ENCODE measurements around the gene MAPKAP1. TPM values are rescaled to one million over a fixed set of nuclear protein-coding genes. Genes with fewer than 3 reads are reported as not detected.

Gene MAPKAP1
- polyA plus RNA-seq, 3 donors, result 39.9 to 57.5 (median 44.1) TPM

GRCh38 chr9:125630436-125630835, 76.6 kb downstream of the MAPKAP1 start:
- no CpG with 5 or more reads among the region's 1 CpG for WGBS (ENCODE audit: insufficient coverage)
- H3K36me3 Mint-ChIP-seq, result peaks cover 3 to 12% of the 10 kb centered on the region in 2 donors
- H3K27ac Mint-ChIP-seq, result peak overlapping the region in 6 of 7 donors; percentile 66 to 93 (median 88)
- Histone ChIP-seq H3K27me3 (ENCODE audit: control insufficient read depth in 2 of 2, insufficient read depth in 2 of 2, low read length in 2 of 2) (no peaks in the 10 kb centered on the region), H3K9ac (ENCODE audit: insufficient read depth, low read length, poor library complexity, severe bottlenecking) (no peak overlapping the region), H3K9me3 (replicated peaks in 1 of 2; ENCODE audit: control insufficient read depth in 1 of 2, insufficient read depth in 1 of 2, low read length in 2 of 2) (no peaks in the 10 kb centered on the region), H3K4me3 (replicated peaks in 1 of 3; ENCODE audit: low read depth in 2 of 3, low read length in 3 of 3) (no peak overlapping the region), H4K20me1 (ENCODE audit: insufficient read depth, low read length) (peaks cover 7% of the 10 kb centered on the region), H3K79me2 (ENCODE audit: insufficient read depth, low read length) (peaks cover 65% of the 10 kb centered on the region), H3K27ac (ENCODE audit: low read depth in 1 of 2, low read length in 2 of 2) (peak overlapping the region; percentile 58 to 98), H3K4me1 (ENCODE audit: control insufficient read depth in 1 of 2, insufficient read depth in 2 of 2, low read length in 2 of 2) (peaks cover 65 to 71% of the 10 kb centered on the region in 2 donors), H2AFZ (ENCODE audit: insufficient read depth, low read depth, low read length, poor library complexity, severe bottlenecking) (no peak overlapping the region), H3K36me3 (replicated peaks in 1 of 2; ENCODE audit: control insufficient read depth in 1 of 2, insufficient read depth in 2 of 2, low read length in 2 of 2) (no peaks in the 10 kb centered on the region), H3K4me2 (replicated peaks; ENCODE audit: extremely low read depth, low read length, poor library complexity, severe bottlenecking) (no peak overlapping the region)
- H3K9me3 Mint-ChIP-seq, result no peaks in the 10 kb centered on the region
- peaks cover 72% of the 10 kb centered on the region for H3K4me1 Mint-ChIP-seq
- no peak for DNase-seq
- TF ChIP-seq, protein P1, sequence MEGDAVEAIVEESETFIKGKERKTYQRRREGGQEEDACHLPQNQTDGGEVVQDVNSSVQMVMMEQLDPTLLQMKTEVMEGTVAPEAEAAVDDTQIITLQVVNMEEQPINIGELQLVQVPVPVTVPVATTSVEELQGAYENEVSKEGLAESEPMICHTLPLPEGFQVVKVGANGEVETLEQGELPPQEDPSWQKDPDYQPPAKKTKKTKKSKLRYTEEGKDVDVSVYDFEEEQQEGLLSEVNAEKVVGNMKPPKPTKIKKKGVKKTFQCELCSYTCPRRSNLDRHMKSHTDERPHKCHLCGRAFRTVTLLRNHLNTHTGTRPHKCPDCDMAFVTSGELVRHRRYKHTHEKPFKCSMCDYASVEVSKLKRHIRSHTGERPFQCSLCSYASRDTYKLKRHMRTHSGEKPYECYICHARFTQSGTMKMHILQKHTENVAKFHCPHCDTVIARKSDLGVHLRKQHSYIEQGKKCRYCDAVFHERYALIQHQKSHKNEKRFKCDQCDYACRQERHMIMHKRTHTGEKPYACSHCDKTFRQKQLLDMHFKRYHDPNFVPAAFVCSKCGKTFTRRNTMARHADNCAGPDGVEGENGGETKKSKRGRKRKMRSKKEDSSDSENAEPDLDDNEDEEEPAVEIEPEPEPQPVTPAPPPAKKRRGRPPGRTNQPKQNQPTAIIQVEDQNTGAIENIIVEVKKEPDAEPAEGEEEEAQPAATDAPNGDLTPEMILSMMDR (IDR thresholded peaks at IDR 0.05), result no peak
- intact Hi-C loops (cut with micrococcal nuclease), result loop anchor here in 1 of 2 donors (5.0 kb wide), 1 partner anchor 77 kb away; the partner anchor contains the start of gene MAPKAP1
- H3K27me3 Mint-ChIP-seq (ENCODE audit: low read depth in 3 of 3), result peaks cover 0 to 2% (median 0%) of the 10 kb centered on the region in 3 donors
- no peak overlapping the region for H3K4me3 Mint-ChIP-seq

- Mint-ChIP-seq H3K4me1 (peaks cover 62% of the 10 kb centered on the region), H3K9me3 (no peaks in the 10 kb centered on the region), H3K27me3 (ENCODE audit: low read depth in 3 of 3) (peaks cover 0 to 2% (median 0%) of the 10 kb centered on the region in 3 donors), H3K36me3 (peaks cover 0 to 8% of the 10 kb centered on the region in 2 donors), H3K27ac (peak overlapping the region; percentile 66 to 93 (median 87)), H3K4me3 (peak overlapping the region in 1 of 2 donors; percentile 53)
- Histone ChIP-seq H3K4me1 (ENCODE audit: control insufficient read depth in 1 of 2, insufficient read depth in 2 of 2, low read length in 2 of 2) (peaks cover 61 to 65% of the 10 kb centered on the region in 2 donors), H3K36me3 (replicated peaks in 1 of 2; ENCODE audit: control insufficient read depth in 1 of 2, insufficient read depth in 2 of 2, low read length in 2 of 2) (no peaks in the 10 kb centered on the region), H2AFZ (ENCODE audit: insufficient read depth, low read depth, low read length, poor library complexity, severe bottlenecking) (no peak overlapping the region), H3K27ac (ENCODE audit: low read depth in 1 of 2, low read length in 2 of 2) (peak overlapping the region; percentile 58 to 98), H3K79me2 (ENCODE audit: insufficient read depth, low read length) (peaks cover 59% of the 10 kb centered on the region), H4K20me1 (ENCODE audit: insufficient read depth, low read length) (peaks cover 7% of the 10 kb centered on the region), H3K9ac (ENCODE audit: insufficient read depth, low read length, poor library complexity, severe bottlenecking) (peak overlapping the region; percentile 10), H3K4me2 (replicated peaks; ENCODE audit: extremely low read depth, low read length, poor library complexity, severe bottlenecking) (peak overlapping the region; percentile 58), H3K27me3 (ENCODE audit: control insufficient read depth in 2 of 2, insufficient read depth in 2 of 2, low read length in 2 of 2) (no peaks in the 10 kb centered on the region), H3K9me3 (replicated peaks in 1 of 2; ENCODE audit: control insufficient read depth in 1 of 2, insufficient read depth in 1 of 2, low read length in 2 of 2) (no peaks in the 10 kb centered on the region), H3K4me3 (replicated peaks in 1 of 3; ENCODE audit: low read depth in 2 of 3, low read length in 3 of 3) (peak overlapping the region in 1 of 3 experiments; percentile 48)
- TF ChIP-seq, protein P1 (IDR thresholded peaks at IDR 0.05), result no peak
- WGBS (ENCODE audit: insufficient coverage), result no CpG with 5 or more reads among the region's 3 CpGs
- intact Hi-C loops (cut with micrococcal nuclease), result no loop called here
- peak; percentile 46 to 76 (median 56) for DNase-seq
Measured at GRCh38 chr9:125629446-125629845, 77.6 kb downstream of the MAPKAP1 start.
